SK-N-SH (cell line): Measurements from ENCODE around the gene RAI2. TPM values are rescaled to one million over a fixed set of nuclear protein-coding genes. Genes with fewer than 3 reads are reported as not detected.

ENCODE experiments used
- CTCF ChIA-PET: fragments of 300-600, 350-600 bp; formaldehyde crosslinking; extraction: SDS; loops from one replicate; lab custom pipeline; 2021; lab: Yijun Ruan, JAX
- POLR2A ChIA-PET: fragments of 350-600 bp; sonication (Branson Sonifier 250); formaldehyde crosslinking; extraction: SDS; loops from one replicate; lab custom pipeline; 2020; ENCODE audit warnings: antibody characterized with exemption, inconsistent platforms; lab: Yijun Ruan, JAX
- DNase-seq: peaks from one replicate; pipeline ENCODE4 v3.0.0; 2012
- H2AFZ ChIP-seq: fragments of 200-600 bp; sonication (generic); 2 replicates; pipeline ENCODE4 v1.8.1; 2016; ENCODE audit warnings: antibody characterized with exemption, mild to moderate bottlenecking, low read depth
- H3F3A ChIP-seq: fragments of 200-600 bp; sonication (generic); replicated peaks from 2 replicates; pipeline ENCODE3; 2016; ENCODE audit warnings: antibody characterized with exemption, mild to moderate bottlenecking; ENCODE audit not compliant: insufficient read depth
- H3K27ac ChIP-seq, 2 experiments: fragments of 200-500 bp in 1 of 2; fragments of 200-600 bp in 1 of 2; sonication (Bioruptor generic) in 1 of 2; sonication (generic), shearing (Covaris generic) in 1 of 2; 2 replicates each; pipeline versions ENCODE4 v1.5.1 to v1.6.1; 2014 to 2016; ENCODE audit warnings: low read depth in 2 of 2, inconsistent platforms in 1 of 2, low read length in 1 of 2, mild to moderate bottlenecking in 1 of 2, mixed read lengths in 1 of 2
- H3K27me3 ChIP-seq: fragments of 200-600 bp; sonication (generic), shearing (Covaris generic); 2 replicates; pipeline ENCODE4 v1.6.1; 2016; ENCODE audit warnings: mixed run types; ENCODE audit not compliant: insufficient read depth
- H3K36me3 ChIP-seq, 2 experiments: fragments of 200-500 bp in 1 of 2; fragments of 200-600 bp in 1 of 2; sonication (Bioruptor generic) in 1 of 2; sonication (generic) in 1 of 2; replicated peaks in 1 of 2; 2 replicates each; pipeline versions ENCODE3 to v1.5.1; 2014 to 2016; ENCODE audit warnings: low read length in 1 of 2, mild to moderate bottlenecking in 1 of 2; ENCODE audit not compliant: insufficient read depth in 2 of 2, control insufficient read depth in 1 of 2
- H3K4me1 ChIP-seq, 2 experiments: fragments of 200-500 bp in 1 of 2; fragments of 200-600 bp in 1 of 2; sonication (Bioruptor generic) in 1 of 2; sonication (generic), shearing (Covaris generic) in 1 of 2; 2 replicates each; pipeline versions ENCODE4 v1.5.1 to v1.6.1; 2014 to 2016; ENCODE audit warnings: low read depth in 1 of 2, low read length in 1 of 2, mixed run types in 1 of 2; ENCODE audit not compliant: insufficient read depth in 2 of 2, control insufficient read depth in 1 of 2
- H3K4me2 ChIP-seq: fragments of 200-600 bp; sonication (generic), shearing (Covaris generic); 2 replicates; pipeline ENCODE4 v1.6.1; 2017; ENCODE audit warnings: mixed run types
- H3K4me3 ChIP-seq, 2 experiments: fragments of 200-500 bp in 1 of 2; fragments of 200-600 bp in 1 of 2; sonication (Bioruptor generic) in 1 of 2; sonication (generic), shearing (Covaris generic) in 1 of 2; 2 replicates each; pipeline versions ENCODE4 v1.5.1 to v1.8.1; 2014 to 2016; ENCODE audit warnings: low read depth in 2 of 2, inconsistent platforms in 1 of 2, low read length in 1 of 2, mild to moderate bottlenecking in 1 of 2, mixed read lengths in 1 of 2, moderate library complexity in 1 of 2
- H3K79me2 ChIP-seq: fragments of 200-600 bp; sonication (generic); 2 replicates; pipeline ENCODE4 v1.8.1; 2017; ENCODE audit warnings: mild to moderate bottlenecking; ENCODE audit not compliant: insufficient read depth
- H3K9ac ChIP-seq: fragments of 200-600 bp; sonication (generic); 2 replicates; pipeline ENCODE4 v1.6.1; 2017; ENCODE audit warnings: mixed run types
- H3K9me2 ChIP-seq: fragments of 200-600 bp; sonication (generic); 2 replicates; pipeline ENCODE4 v1.6.1; 2017; ENCODE audit warnings: mixed run types
- H3K9me3 ChIP-seq: fragments of 200-600 bp; sonication (generic); 2 replicates; pipeline ENCODE4 v1.6.1; 2017; ENCODE audit warnings: mixed run types, mild to moderate bottlenecking, moderate library complexity
- H4K20me1 ChIP-seq: fragments of 200-600 bp; sonication (generic); 2 replicates; pipeline ENCODE4 v1.6.1; 2017; ENCODE audit warnings: mild to moderate bottlenecking, mixed run types; ENCODE audit not compliant: insufficient read depth
- CHD2 ChIP-seq: fragments of 150-350 bp; IDR thresholded peaks from 2 replicates; pipeline ENCODE4 v1.6.1; 2018; ENCODE audit warnings: low read length; ENCODE audit not compliant: partially characterized antibody
- FOXJ3 ChIP-seq: sonication (generic); formaldehyde crosslinking; IDR thresholded peaks from 2 replicates; pipeline ENCODE4 v1.5.1; 2020; ENCODE audit warnings: mild to moderate bottlenecking, missing genetic modification reagents
- FOXM1 ChIP-seq: IDR thresholded peaks from 2 replicates; pipeline ENCODE4 v1.4.0; 2012; ENCODE audit warnings: low read depth, mild to moderate bottlenecking
- JUND ChIP-seq: IDR thresholded peaks from 2 replicates; pipeline ENCODE4 v1.4.0; 2012
- NFIC ChIP-seq: IDR thresholded peaks from 2 replicates; pipeline ENCODE4 v1.4.0; 2012; ENCODE audit warnings: borderline replicate concordance
- RAD21 ChIP-seq: IDR thresholded peaks from 2 replicates; pipeline ENCODE4 v1.6.1; 2012; ENCODE audit warnings: mild to moderate bottlenecking, low read length
- RFX5 ChIP-seq: IDR thresholded peaks from 2 replicates; pipeline ENCODE4 v1.6.1; 2012; ENCODE audit warnings: mild to moderate bottlenecking, improper control_type of control experiment, low read length
- RXRA ChIP-seq: IDR thresholded peaks from 2 replicates; pipeline ENCODE4 v1.4.0; 2012; ENCODE audit warnings: low read depth, mild to moderate bottlenecking, borderline replicate concordance
- SMC3 ChIP-seq: IDR thresholded peaks from 2 replicates; pipeline ENCODE4 v1.6.1; 2012; ENCODE audit warnings: low read depth, low read length, improper control_type of control experiment
- WGBS: methylation state at CpG from one replicate; pipeline ENCODE4 v1.1.6; 2017; ENCODE audit warnings: low lambda C conversion rate; 5-methylcytosine and 5-hydroxymethylcytosine counted together
- polyA plus RNA-seq, 3 experiments: library from polyadenylated mRNA; depleted of rRNA; stranded (reverse); fragments of >200 nt; gene quantifications; 2 replicates each; pipeline ENCODE4 v1.2.3, GENCODE V29; 2012
- TF ChIP-seq, protein P1 (sequence below): fragments of 150-350 bp; IDR thresholded peaks from 2 replicates; pipeline ENCODE4 v1.6.1; 2017; ENCODE audit warnings: antibody characterized with exemption, low read length, low read depth, borderline replicate concordance
- TF ChIP-seq, protein P2 (sequence below): IDR thresholded peaks from 2 replicates; pipeline ENCODE4 v1.4.0; 2012; ENCODE audit warnings: low read depth
- TF ChIP-seq, protein P3 (sequence below): fragments of 150-350 bp; IDR thresholded peaks from 2 replicates; pipeline ENCODE4 v1.6.1; 2016; ENCODE audit warnings: mild to moderate bottlenecking, low read depth, low read length
- TF ChIP-seq, protein P4 (sequence below): IDR thresholded peaks from 2 replicates; pipeline ENCODE4 v1.4.0; 2012; ENCODE audit warnings: low read depth, borderline replicate concordance
- TF ChIP-seq, protein P5 (sequence below): IDR thresholded peaks from 2 replicates; pipeline ENCODE4 v1.4.0; 2012; ENCODE audit warnings: low read depth, borderline replicate concordance
- TF ChIP-seq, protein P6 (sequence below): fragments of 200-600 bp; sonication (generic); IDR thresholded peaks from 2 replicates; pipeline ENCODE4 v1.6.1; 2017; ENCODE audit warnings: antibody characterized with exemption, mild to moderate bottlenecking, moderate library complexity

The RAI2 gene
- polyA plus RNA-seq, 1 of the 3 experiments (the other 2 are of a cell fraction) = 0.07 TPM

DNA sequence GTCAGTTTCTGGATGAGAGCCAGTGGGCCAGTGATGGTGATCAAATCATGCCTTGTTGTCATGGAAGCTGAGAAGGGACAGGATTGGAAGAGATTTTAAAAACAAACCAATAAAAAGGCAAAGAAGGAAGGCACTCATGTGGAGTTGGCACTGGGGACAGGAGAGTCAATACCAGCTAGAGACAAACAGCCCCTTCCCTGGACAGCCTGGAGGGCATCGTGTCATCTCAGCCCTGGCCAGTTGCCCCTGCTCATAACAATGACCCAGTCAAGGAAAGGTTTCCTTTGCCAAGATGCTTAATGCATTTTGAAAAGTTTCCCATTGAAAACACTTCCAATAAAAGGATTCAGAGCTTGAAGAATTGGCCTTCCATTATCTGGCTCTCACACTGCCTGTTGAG is 68.3 kb downstream of the RAI2 start (continued):
- TF ChIP-seq RXRA = no peak
- TF ChIP-seq, protein P1, sequence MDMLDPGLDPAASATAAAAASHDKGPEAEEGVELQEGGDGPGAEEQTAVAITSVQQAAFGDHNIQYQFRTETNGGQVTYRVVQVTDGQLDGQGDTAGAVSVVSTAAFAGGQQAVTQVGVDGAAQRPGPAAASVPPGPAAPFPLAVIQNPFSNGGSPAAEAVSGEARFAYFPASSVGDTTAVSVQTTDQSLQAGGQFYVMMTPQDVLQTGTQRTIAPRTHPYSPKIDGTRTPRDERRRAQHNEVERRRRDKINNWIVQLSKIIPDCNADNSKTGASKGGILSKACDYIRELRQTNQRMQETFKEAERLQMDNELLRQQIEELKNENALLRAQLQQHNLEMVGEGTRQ = no peak
- TF ChIP-seq, protein P2, sequence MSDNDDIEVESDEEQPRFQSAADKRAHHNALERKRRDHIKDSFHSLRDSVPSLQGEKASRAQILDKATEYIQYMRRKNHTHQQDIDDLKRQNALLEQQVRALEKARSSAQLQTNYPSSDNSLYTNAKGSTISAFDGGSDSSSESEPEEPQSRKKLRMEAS = no peak
- TF ChIP-seq, protein P3, sequence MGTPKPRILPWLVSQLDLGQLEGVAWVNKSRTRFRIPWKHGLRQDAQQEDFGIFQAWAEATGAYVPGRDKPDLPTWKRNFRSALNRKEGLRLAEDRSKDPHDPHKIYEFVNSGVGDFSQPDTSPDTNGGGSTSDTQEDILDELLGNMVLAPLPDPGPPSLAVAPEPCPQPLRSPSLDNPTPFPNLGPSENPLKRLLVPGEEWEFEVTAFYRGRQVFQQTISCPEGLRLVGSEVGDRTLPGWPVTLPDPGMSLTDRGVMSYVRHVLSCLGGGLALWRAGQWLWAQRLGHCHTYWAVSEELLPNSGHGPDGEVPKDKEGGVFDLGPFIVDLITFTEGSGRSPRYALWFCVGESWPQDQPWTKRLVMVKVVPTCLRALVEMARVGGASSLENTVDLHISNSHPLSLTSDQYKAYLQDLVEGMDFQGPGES = no peak

DNA sequence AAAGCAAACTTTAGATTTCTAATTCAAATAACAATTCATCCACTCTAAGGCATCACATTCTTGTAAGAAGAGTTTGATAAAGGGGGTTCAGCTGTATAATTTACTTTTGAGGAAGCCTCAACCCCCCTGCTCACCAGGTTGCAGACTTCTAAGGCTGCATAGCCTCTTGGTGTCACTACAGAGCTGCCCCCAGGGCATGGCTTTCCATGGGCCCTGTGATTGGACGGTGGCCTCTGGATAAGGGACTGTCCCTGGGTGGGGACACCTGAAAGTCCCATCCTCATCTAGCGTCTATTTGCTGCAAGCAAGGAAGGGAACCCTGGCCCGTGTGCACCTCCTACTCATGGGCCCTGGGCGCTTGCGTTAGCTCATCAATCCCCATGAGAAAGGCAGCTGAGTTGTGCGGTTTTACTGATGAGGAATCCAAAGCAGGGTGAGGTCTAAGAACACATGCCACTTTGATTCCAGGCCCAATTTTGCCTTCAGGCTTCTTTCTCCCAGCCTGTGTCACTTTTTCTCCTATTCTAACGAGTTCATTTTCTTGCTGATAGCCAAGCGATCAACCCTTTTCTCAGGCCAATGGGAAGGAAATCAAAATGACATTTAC is 72.0 kb downstream of the RAI2 start:
- no peaks in the 10 kb centered on the region for H3K9me2 ChIP-seq
- TF ChIP-seq JUND (no peak), FOXM1 (no peak), RFX5 (no peak), RXRA (no peak), FOXJ3 (CRISPR knock-in tag) (no peak), NFIC (no peak)
- TF ChIP-seq, protein P4, sequence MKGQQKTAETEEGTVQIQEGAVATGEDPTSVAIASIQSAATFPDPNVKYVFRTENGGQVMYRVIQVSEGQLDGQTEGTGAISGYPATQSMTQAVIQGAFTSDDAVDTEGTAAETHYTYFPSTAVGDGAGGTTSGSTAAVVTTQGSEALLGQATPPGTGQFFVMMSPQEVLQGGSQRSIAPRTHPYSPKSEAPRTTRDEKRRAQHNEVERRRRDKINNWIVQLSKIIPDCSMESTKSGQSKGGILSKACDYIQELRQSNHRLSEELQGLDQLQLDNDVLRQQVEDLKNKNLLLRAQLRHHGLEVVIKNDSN = no peak
- no peak overlapping the region for H3K4me2 ChIP-seq
- no peaks in the 10 kb centered on the region for H3K36me3 ChIP-seq
- no peaks in the 10 kb centered on the region for H4K20me1 ChIP-seq
- no peaks in the 10 kb centered on the region for H3K9me3 ChIP-seq
- no peak overlapping the region for H3K9ac ChIP-seq
- ChIA-PET POLR2A (no interaction called here), CTCF (interaction anchor here (0.6 to 3.2 kb wide), 18 partner anchors 9 to 1545 kb away, joined by 3 to 24 read pairs (median 5); no protein-coding TSS in a partner anchor)
- peak; percentile 13 for DNase-seq
- no peaks in the 10 kb centered on the region for H3K79me2 ChIP-seq
- H3K4me1 ChIP-seq = no peaks in the 10 kb centered on the region
- no peak overlapping the region for H3K4me3 ChIP-seq
- H3K27me3 ChIP-seq = no peaks in the 10 kb centered on the region
- H3K27ac ChIP-seq = no peak overlapping the region
- no peaks in the 10 kb centered on the region for H3F3A ChIP-seq
- no peak overlapping the region for H2AFZ ChIP-seq
- 21% methylated on average over 5 of the region's 8 CpGs for WGBS

DNA sequence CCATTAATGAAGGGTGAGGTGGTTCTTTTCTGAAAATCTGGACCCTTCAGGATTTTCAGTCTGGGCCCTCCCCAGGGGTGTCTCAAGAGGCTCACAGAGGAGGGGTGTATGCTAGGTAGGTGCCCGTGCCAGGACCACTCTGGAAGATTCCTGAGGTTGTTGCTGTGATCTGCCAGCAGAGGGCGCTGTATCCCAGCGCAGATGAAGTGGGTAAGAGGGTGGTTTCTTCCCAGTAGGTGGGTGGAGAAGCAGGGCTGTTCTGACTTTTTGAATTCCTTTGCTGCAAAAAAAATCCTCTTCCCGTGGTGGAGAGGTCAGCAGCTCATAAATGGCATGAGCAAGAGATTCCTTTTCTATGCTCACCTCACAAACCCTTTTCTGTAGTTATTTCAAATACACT is 72.7 kb downstream of the RAI2 start:
- CTCF ChIA-PET = interaction anchor here (0.6 to 3.2 kb wide), 22 partner anchors 9 to 1546 kb away, joined by 3 to 24 read pairs (median 4); no protein-coding TSS in a partner anchor
- peak; percentile 80 for DNase-seq
- 4% methylated on average over 4 of the region's 4 CpGs for WGBS

More for the DNA sequence above, 72.7 kb downstream of the RAI2 start:
- no peak overlapping the region for H3K9ac ChIP-seq
- no peaks in the 10 kb centered on the region for H3K9me2 ChIP-seq
- H3K27me3 ChIP-seq = no peaks in the 10 kb centered on the region
- no peaks in the 10 kb centered on the region for H3K36me3 ChIP-seq
- H2AFZ ChIP-seq = no peak overlapping the region
- H3K79me2 ChIP-seq = no peaks in the 10 kb centered on the region
- H3K4me1 ChIP-seq = no peaks in the 10 kb centered on the region
- no peak overlapping the region for H3K27ac ChIP-seq
- no peaks in the 10 kb centered on the region for H4K20me1 ChIP-seq
- POLR2A ChIA-PET = no interaction called here
- H3F3A ChIP-seq = no peaks in the 10 kb centered on the region
- no peak overlapping the region for H3K4me2 ChIP-seq
- no peaks in the 10 kb centered on the region for H3K9me3 ChIP-seq
- H3K4me3 ChIP-seq = no peak overlapping the region
- TF ChIP-seq, protein P5, sequence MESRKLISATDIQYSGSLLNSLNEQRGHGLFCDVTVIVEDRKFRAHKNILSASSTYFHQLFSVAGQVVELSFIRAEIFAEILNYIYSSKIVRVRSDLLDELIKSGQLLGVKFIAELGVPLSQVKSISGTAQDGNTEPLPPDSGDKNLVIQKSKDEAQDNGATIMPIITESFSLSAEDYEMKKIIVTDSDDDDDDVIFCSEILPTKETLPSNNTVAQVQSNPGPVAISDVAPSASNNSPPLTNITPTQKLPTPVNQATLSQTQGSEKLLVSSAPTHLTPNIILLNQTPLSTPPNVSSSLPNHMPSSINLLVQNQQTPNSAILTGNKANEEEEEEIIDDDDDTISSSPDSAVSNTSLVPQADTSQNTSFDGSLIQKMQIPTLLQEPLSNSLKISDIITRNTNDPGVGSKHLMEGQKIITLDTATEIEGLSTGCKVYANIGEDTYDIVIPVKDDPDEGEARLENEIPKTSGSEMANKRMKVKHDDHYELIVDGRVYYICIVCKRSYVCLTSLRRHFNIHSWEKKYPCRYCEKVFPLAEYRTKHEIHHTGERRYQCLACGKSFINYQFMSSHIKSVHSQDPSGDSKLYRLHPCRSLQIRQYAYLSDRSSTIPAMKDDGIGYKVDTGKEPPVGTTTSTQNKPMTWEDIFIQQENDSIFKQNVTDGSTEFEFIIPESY = no peak
- TF ChIP-seq SMC3 = peak; percentile 63
- TF ChIP-seq, protein P6, sequence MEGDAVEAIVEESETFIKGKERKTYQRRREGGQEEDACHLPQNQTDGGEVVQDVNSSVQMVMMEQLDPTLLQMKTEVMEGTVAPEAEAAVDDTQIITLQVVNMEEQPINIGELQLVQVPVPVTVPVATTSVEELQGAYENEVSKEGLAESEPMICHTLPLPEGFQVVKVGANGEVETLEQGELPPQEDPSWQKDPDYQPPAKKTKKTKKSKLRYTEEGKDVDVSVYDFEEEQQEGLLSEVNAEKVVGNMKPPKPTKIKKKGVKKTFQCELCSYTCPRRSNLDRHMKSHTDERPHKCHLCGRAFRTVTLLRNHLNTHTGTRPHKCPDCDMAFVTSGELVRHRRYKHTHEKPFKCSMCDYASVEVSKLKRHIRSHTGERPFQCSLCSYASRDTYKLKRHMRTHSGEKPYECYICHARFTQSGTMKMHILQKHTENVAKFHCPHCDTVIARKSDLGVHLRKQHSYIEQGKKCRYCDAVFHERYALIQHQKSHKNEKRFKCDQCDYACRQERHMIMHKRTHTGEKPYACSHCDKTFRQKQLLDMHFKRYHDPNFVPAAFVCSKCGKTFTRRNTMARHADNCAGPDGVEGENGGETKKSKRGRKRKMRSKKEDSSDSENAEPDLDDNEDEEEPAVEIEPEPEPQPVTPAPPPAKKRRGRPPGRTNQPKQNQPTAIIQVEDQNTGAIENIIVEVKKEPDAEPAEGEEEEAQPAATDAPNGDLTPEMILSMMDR = peak; percentile 85
- TF ChIP-seq CHD2 = no peak
- peak; percentile 75 for TF ChIP-seq RAD21
